ENCODE results near the gene SLC25A19.
"Not testable (repeated sequence)": the region's sequence is repeated elsewhere in the genome, so short reads cannot be mapped to it uniquely, and the experiment has no call there.

The SLC25A19 gene

DNA sequence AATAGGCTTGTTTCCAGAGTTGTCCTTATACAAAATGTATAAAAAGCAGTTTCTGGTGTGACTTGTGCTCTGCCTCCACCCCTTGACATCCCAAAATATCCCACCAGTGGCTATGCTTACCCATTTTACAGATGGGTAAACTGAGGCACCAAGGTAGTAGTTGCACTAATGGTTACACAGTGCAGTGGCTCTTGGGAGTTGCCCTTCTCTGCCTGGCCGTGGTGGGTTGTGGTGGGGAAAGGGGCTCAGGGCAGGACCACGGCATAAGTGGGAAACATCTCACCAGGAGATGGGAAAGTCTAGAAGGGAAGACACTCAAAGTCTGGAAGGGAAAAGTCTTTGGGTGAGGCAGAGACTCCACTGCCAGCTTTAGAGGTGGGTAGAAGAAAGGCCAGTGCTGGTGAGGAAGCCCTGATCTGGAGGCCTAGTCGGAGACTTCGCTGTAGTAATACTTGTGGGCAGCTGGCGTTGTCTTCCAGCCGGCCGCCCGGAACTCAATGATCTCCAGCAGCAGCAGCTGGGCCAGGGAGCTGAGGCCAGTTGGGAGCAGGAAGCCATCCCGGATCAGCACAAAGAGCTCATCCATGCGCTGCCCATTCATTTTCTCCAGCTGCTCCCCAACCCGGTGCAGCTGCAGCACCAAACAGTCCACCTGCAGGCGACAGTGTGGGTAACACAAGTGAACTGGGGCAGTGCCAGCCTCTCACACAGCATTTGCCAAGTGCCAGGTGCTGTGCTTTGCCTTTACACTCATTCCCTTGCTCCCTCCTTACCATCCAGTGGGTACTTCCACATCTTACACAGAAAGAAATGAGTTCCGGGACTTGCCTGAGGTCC is 22.7 kb downstream of the SLC25A19 start:
- no peak for DNase-seq

DNA sequence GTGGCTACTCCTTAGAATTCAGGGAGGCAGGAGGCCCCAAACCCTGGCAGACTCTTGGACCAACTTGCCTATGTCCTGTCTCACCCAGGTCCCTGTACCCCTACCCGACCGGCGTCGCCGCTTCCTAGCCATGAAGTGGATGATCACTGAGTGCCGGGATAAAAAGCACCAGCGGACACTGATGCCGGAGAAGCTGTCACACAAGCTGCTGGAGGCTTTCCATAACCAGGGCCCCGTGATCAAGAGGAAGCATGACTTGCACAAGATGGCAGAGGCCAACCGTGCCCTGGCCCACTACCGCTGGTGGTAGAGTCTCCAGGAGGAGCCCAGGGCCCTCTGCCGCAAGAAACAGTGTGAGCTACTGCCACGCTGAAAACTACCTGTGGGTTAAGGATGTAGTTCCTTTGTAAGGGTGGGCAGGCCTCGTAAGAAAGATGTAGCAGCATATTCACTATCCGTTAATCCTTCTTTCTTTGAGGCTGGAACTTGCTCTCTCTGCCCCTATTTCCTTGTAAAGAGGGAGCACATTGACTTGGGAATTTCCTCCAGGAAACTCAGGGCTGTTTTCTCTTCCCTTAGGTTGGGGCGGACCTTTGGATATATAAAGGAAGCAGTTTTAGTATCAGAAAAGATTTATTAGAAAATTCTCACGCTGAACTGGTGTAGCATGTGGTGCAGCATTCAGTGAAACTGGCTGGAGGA is 23.5 kb downstream of the SLC25A19 start:
- no peak for DNase-seq

DNA sequence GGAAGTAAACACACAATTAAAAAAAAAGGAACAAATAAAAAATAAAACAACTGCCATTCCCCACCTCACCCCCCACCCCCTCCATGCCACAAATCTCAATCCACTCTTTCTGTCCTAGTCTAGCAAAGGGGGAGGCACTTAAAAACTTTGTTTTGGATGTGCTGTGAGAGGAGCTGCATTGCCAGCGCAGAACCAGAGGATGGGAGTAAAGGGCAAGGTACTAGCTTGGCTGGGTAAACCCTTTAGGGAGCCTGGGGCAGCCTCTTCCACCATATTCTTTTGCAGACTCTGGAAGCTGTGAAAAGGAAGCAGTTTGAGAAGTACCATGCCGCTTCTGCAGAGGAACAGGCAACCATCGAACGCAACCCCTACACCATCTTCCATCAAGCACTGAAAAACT is 26.2 kb downstream of the SLC25A19 start:
- DNase-seq: no peak

DNA sequence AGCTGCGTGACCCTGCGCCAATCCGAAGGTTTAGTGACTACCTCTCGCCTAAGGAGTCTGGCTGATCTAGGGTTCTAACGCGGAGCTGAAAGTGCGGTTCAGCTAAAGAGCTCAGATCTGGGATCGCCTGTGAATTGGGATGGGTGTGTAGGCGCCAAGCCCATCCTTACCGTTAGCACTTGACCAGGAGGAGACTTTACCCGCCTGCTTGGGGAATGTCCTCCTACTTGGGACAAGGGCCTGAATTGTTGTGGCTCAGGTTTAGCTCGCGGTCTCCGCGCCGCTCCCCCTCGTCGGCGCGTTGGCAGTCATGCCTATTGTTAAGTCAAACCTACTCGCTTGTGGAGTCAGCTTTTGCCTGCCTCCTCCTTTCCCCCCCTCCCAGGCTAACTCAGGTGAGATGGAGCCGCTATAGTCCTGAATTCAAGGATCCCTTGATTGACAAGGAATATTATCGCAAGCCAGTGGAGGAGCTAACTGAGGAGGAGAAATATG is 27.1 kb downstream of the SLC25A19 start:
- no peak for DNase-seq

DNA sequence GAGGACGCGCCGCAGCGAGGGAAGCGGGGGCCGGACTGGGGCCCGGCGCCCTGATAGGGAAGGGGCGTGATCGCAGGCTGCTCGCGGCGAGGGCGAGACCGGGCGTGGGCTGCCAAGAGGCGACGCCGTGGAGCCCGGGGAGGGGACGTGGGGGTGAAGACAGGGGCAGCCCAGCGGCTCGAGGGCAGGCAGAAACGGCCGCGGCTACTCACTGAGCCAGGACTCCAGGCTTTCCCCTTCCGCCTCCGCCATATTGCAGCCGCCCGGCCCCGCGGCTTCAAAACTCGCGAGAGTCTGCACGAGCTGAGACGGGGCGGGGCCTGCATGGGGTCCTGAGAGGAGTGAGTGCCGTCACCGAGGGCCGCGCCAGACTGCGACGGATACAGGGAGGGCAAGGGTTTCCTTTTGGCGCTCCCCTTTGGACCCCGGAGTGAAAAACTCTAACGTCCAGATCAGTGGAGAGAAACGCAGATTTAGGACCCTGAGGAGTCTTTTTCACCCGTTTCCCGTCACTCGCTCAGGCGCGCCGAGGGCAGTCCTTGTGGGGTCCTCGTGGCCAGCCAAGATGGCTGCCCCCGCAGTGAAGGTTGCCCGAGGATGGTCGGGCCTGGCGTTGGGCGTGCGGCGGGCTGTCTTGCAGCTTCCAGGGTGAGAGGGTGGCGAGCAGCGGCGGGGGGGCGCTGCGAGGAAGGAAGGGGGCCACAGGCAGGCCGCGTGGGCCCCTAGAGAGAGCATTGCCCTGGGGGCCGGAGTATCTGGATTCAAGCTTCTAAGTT is 27.7 kb downstream of the SLC25A19 start, which contains the start of the genes GGA3 and MRPS7:
TSS of gene GGA3 (minus strand) at position 271 of the 776 bp plus-strand sequence. CDS start at position 252, 19 bp downstream.
TSS of gene MRPS7 (plus strand) at position 544 of the 776 bp plus-strand sequence. CDS start at position 566, 22 bp downstream.
- DNase-seq: peak; percentile 81 to 97

DNA sequence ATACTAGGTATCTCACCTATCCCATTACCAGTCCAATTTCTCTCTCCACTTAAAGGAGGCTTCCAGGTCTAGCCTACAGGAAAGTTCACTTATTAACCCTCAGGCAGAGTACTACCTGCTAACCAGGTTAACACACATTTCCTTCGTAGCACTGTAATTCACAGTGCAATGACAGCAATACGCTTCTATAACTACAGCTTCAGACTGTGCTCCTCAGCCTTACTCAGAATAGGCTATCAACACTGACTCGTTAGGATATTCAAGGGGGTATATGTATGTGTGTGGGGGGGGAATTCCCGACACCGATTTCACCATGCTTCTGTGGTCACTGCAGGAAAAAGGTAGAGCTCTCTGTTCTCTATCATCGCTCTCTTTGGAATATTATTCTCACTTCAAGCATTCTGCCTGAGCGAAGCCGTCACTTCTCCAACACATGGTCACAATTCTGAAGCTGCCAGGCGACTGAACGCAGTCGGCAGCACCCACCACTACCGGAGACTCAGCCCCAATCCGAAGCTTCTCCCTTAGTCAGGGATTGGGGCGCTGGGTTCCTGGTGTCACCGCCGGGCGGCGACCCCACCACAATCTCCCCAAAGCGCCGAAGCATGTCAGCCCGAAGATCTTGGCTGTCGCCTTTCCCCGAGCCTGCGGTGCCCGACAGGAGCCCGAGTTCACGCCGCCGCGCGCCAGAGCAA is 28.4 kb downstream of the SLC25A19 start:
- no peak for DNase-seq

DNA sequence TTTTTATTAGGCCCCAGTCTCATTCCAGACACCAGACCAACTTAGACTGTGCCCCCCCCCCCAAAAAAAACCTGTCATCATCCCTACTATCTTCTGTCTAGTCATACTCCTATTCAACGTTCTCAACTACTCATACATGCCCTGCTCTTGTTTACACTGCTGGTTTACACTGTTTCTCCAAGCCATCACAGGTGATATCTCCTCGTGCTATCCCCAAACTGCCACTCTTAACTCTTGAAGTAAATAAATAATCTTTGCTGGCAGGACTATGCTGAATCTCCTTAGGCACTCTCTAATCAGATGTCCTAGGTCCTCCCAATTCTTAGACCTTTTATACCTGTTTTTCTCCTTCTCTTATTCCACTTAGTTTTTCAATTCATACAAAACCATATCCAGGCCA is 32.0 kb downstream of the SLC25A19 start:
- DNase-seq: not testable (repeated sequence)

DNA sequence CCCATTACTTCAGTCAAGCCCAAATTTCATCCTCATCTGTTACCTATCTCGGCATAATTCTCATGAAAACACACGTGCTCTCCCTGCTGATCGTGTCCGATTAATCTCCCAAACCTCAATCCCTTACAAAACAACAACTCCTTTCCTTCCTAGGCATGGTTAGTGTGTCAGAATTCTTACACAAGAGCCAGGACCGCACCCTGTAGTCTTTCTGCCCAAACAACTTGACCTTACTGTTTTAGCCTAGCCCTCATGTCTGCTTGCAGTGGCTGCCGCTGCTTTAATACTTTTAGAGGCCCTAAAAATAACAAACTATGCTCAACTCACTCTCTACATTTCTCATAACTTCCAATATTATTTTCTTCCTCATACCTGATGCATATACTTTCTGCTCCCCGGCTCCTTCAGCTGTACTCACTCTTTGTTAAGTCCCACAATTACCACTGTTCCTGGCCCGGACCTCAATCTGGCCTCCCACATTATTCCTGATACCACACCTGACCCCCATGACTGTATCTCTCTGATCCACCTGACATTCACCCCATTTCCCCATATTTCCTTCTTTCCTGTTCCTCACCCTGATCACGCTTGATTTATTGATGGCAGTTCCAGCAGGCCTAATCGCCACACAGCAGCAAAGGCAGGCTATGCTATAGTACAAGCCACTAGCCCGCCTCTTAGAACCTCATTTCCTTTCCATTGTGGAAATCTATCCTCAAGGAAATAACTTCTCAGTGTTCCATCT is 33.1 kb downstream of the SLC25A19 start:
- DNase-seq: not testable (repeated sequence)

DNA sequence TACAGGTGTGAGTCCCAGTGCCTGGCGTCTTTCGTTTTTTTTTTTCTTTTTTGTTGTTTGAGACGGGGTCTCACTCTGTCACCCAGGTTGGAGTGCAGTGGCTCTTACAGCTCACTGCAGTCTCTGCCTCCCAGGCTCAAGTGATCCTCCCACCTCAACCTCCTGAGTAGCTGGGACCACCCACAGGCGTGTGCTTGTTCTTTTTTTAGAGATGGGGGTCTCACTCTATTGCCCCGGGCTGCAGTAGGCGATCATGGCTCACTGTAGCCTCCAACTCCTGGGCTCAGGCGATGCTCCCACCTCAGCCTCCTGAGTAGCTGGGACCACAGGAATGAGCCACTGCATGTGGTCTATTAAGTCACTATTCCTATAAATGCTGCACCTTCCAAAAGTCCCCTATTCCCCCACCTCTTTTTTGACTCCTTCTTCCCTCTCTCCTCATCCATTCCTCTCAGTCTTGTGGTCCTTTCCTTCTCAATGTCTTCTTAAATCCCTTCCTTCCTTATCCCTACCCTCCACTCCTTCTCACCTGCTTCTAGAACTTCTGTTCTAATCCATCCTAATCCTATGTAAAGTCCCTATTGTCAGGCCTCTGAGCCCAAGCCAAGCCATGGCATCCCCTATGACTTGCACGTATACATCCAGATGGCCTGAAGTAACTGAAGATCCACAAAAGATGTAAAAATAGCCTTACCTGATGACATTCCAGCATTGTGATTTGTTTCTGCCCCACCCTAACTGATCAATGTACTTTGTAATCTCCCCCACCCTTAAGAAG is 37.0 kb downstream of the SLC25A19 start:
- DNase-seq: no peak

DNA sequence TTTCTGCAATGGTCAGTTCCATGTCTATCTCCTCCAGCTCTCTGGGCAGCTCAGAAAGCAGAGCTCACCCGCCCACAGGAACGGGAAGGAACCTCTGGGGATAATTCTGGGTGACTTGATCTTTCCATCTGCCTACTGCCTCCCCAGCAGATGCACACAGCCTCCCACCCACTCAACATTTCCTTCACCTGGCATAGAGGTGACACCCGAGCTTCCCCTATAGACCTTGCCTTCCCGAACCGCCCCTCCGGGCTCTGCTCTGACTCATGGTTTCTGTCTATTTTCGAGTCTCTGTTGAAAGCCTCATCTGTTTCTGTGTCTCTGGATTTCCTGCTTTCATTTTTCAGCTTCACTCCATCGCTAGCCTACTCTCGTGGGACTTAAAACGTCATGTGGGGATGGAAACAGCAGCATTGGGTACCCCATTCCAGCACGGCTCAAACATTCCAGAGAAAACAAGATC is 39.2 kb downstream of the SLC25A19 start:
- DNase-seq: no peak

DNA sequence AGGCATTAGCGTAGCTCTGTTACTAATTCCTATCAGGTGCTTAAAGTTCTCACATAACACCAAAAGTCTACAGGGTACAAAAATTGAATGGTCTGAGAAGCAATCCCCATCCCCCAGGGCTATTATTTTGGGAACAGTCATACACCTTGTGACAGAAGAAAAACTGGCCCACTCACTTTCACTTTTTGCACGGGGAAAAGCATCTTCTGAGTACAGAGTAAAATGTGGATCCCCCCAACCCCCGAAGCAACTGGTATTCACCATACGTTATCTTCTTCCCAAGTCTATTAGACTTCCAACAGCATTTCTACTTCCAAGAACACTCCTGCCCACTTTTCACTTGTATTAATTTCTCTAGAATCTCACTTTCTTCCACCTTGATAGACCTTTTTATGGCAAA is 39.7 kb downstream of the SLC25A19 start:
- no peak for DNase-seq

DNA sequence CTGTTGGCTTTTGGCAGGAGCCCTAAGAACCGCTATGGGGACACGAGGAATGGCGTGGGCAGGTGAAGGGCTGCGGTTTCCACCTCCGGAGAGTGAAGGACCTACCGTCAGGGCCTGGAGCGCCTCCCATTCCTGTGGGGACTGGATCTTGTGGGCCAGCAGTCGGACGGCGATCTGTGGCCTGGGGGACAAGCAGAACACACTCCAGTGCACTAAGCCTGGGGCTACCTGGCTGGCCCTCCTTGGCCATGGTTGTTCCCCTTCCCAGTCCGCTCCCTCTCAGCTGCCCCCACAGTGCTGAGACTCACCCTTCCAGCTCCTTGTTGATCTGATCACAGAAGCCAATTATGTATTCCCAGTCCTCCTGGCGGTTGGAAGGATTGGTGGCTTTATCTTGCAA is 42.8 kb downstream of the SLC25A19 start:
- no peak for DNase-seq

DNA sequence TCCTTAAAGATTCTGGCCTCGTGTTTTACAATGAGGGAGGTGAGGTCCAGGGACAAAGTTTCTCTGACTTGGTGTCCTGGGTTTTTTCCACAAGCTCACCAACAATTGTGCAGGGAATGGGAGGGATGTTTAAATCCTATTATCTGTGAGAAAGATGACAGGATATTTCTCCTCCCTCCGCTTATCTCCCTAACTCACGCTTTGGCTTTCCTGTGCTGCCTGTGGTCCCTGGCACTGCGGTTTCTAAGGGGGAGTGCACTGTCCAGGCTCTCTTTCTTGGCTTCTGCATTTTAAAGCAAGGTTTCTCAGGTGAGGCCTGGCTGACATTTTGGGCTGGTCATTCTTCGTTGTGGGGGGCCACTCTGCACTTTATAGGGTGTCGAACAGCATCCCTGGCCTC is 44.2 kb downstream of the SLC25A19 start:
- no peak for DNase-seq

DNA sequence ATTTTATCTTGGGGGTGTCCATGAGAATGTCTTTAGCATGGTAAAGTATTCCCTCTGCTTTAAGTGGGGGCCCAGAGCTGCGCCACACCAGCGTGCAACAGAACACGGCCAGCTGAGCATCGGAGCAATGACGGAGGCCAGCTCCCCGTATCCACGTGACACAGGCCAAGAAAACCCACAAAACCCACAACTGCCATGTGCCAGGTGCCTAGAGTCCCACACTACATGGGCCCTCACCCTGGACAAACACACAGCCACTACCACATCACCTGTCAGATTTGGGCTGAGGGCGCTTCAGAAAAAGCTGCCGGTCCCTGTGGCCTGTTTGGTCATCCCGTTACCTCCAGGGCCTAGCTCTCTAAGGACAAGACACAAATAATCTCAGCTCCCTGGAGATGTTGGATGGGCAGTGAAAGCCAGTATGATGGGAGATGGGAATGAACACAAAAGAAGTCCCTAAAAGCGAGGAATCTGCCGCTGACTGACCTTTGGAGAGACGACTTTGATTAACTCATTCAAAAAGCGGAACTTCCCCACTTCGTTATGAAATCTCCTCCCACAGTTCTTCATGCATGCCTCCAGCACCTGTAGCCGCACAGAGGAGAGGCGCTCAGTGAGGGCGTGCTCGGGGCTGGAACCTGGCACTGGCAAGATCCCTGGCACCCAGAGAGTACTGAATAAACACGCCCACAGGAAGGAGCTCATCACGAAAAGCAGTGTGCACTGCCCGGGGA is 44.9 kb downstream of the SLC25A19 start:
- DNase-seq: no peak

DNA sequence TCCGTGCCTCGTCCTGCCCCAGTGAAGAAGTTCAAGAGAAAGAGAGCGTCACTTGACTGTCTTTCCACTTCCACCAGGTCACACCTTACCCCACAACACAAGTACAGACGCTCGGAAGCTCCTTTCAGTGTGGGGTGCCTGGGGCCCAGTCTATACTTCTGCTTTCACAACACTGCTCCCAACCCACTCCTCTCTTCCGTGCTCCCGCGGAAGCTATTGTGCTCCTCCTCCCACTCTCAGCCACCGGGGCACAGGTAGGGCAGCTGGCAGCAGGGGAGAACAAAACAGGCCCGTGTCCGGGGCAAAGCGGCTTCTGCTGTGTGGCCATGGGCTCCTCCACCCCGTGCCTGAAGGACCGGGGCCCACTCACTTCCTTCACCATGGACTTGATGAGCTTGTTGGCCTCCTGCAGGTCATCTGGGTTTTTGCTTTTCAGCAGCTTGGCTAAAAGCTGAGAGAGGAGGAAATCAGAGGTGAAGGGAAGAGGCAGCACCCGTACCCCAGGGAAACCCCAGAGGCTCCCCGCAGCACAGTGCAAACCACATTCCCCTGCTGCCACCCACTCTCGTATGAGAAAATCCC is 46.7 kb downstream of the SLC25A19 start:
- DNase-seq: no peak

DNA sequence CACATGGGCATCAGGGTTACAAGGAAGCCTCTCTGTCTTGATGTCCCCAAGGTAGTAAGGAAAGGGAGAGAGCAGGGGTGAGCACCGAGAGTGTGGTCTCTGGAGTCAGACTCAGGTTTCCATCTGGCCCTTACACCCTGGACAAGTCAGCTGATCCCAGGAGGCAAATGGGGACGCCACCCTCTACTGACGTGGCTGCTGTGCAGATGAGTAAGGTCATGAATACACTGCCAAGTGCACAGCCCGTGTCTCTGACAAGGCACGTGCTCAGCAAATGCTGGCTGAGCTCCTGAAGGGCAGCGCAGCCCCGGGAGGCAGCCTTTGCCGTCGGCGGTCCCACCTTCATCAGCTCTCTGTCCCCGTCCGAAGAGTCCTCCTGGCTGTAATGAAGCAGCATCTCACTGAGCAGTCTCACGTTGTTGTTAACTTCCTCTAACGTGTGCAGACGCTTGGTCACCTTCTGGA is 47.2 kb downstream of the SLC25A19 start:
- DNase-seq: no peak

DNA sequence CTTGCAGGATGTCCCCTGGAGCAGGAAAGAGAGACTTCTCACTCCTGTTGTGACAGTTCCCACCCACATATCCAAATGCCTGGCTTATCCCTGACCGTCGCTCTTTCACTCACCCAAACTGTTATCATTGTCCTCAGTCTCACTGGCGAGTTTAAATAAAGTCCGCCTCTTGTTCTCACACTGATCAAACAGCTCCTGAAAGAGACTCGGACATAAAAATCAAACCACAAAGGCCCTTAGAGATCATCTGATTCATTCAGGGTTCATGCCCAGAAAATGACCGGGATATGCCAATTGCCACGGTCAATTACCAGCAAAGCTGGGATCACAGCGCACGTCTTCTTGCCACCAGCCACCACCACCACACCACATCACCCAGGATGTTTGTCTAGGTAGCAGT is 47.7 kb downstream of the SLC25A19 start:
- no peak for DNase-seq

DNA sequence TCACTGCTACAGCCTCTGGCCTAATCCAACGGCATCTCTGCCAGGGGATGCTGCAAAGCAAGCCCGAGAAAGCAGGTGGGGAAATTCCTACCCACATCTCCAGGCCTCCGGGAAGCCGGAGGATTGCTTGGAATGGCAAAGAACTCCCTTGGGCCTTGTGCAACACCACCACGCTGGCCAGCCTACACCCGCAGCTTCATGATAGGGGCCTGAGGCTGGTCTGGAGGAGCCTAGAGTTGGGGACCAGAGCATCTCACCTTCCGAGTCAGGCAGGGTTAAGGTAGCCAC is 48.1 kb downstream of the SLC25A19 start:
- DNase-seq: no peak

DNA sequence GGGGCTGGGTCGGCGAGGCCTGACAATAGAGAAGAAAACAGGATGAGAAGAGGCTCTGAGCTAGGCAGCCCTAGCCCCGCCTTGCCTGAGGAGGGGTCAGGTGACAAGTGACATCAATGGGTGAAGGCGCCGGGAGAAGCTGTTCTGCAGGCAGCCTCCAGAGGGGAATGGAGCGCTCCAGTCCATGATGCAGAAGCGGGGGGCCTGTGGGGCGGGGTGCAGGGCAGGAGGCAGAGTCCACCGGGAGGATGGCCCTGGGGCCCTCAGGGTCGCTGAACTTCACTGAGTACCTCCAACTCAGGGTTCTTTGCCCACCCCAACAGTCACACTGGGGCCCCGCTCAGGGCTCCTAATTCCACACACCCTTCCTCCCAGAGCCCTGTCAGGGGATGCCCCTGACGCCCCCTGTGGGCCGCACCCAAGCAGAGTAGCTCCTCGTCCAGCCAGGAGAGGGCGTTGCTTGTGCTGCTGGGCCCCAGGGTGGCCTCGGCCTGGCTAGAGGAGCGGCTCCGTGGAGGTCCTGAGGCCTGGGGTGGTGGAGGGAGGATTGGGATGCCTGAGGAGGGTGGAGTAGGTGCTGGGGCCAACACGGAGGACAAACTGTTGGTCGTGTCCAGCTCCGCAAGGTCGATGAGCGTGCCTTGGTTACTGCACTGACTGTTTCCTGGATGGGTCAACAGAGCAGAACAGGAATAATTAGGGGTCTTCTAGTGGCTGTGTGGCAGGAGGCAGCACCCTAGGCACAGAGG is 48.7 kb downstream of the SLC25A19 start:
- DNase-seq: peak; percentile 33 to 70

Measured in NCI-H526 (cell line).